Naive thymus-derived CD8-positive, alpha-beta T cell (primary cell): Measurements from ENCODE around the gene PLEKHG2. TPM values are rescaled to one million over a fixed set of nuclear protein-coding genes. Genes with fewer than 3 reads are reported as not detected.
A peak's percentile ranks its signal among the peaks of the same experiment; 100 is the strongest.

ENCODE experiments used
- ATAC-seq, 2 donors: fragments of 150-1000 bp; cut with Tn5 transposase in 1 of 2; sonication (Bioruptor Pico), chemical (Tn5 transposase) in 1 of 2; 1 replicate in 1 of 2; 2 replicates in 1 of 2; pipeline ENCODE4 v1.10.0; 2021; ENCODE audit warnings: mild to moderate bottlenecking in 2 of 2, moderate library complexity in 2 of 2
- POLR2A ChIA-PET: fragments of 350-600 bp; sonication (Branson Sonifier 250); formaldehyde crosslinking; loops from one replicate; lab custom pipeline; 2021; ENCODE audit warnings: antibody characterized with exemption; lab: Charles Lee
- DNase-seq, 10 donors: peaks; one replicate each; pipeline versions ENCODE4 v3.0.0 to v3.0.0-alpha.2; 2020 to 2022
- H3K27ac Mint-ChIP-seq, 10 donors: one replicate each; pipeline ENCODE4 v1.8.0; 2020 to 2022; ENCODE audit warnings: mild to moderate bottlenecking in 10 of 10, mixed read lengths in 10 of 10, moderate library complexity in 4 of 10, inconsistent platforms in 1 of 10
- H3K27me3 Mint-ChIP-seq, 5 donors: one replicate each; pipeline ENCODE4 v1.8.0; 2021 to 2022; ENCODE audit warnings: mixed read lengths in 5 of 5
- H3K36me3 Mint-ChIP-seq, 3 donors: one replicate each; pipeline ENCODE4 v1.8.0; 2020 to 2022; ENCODE audit warnings: mixed read lengths in 3 of 3, mild to moderate bottlenecking in 2 of 3, inconsistent platforms in 1 of 3
- H3K4me1 Mint-ChIP-seq, 4 donors: one replicate each; pipeline ENCODE4 v1.8.0; 2021 to 2022; ENCODE audit warnings: mixed read lengths in 4 of 4
- H3K4me3 Mint-ChIP-seq, 10 donors: one replicate each; pipeline ENCODE4 v1.8.0; 2020 to 2022; ENCODE audit warnings: mild to moderate bottlenecking in 10 of 10, mixed read lengths in 10 of 10, moderate library complexity in 6 of 10, inconsistent platforms in 1 of 10
- H3K9me3 Mint-ChIP-seq, 9 donors: one replicate each; pipeline ENCODE4 v1.8.0; 2020 to 2022; ENCODE audit warnings: mixed read lengths in 9 of 9, mild to moderate bottlenecking in 3 of 9, inconsistent platforms in 1 of 9, moderate library complexity in 1 of 9
- polyA plus RNA-seq, 3 donors: library from polyadenylated mRNA; unstranded; fragments of 300-500 nt; fragmentation: Illumina TruSeq; gene quantifications; one replicate each; pipeline ENCODE4 v1.2.3, GENCODE V29; 2021
- total RNA-seq, 8 experiments: library from RNA in 2 of 8; stranded (reverse) in 2 of 8; gene quantifications; one replicate each; pipeline ENCODE4 v1.2.3 and lab custom pipeline; 2021 to 2026

PLEKHG2 gene
- total and polyA plus RNA-seq, 5 experiments from 2014 or later = 4.2 to 23.8 (median 5.0) TPM

- Mint-ChIP-seq H3K27me3 (no peaks in the 10 kb centered on the region), H3K4me3 (no peak overlapping the region), H3K36me3 (peaks cover 0 to 26% (median 7%) of the 10 kb centered on the region in 3 donors), H3K27ac (peak overlapping the region in 2 of 10 donors; percentile 34 to 48), H3K4me1 (peaks cover 0 to 20% (median 15%) of the 10 kb centered on the region in 4 donors), H3K9me3 (no peaks in the 10 kb centered on the region)
- no peak for DNase-seq
- POLR2A ChIA-PET = interaction anchor here (0.8 to 1.1 kb wide), 3 partner anchors 9 to 20 kb away, joined by 3 to 4 read pairs (median 3); partner anchors contain the start of gene SUPT5H
- ATAC-seq = no peak
These were observed 16.0 kb downstream of the PLEKHG2 start for GRCh38 chr19:39428283-39429112.

GRCh38 chr19:39430675-39431593, 18.5 kb downstream of the PLEKHG2 start:
- peak overlapping the region in 5 of 10 donors; percentile 3 to 63 (median 53) for H3K27ac Mint-ChIP-seq
- POLR2A ChIA-PET = interaction anchor here (1.0 kb wide), 1 partner anchor 39 kb away, joined by 4 read pairs; no protein-coding TSS in a partner anchor
- peaks cover 12 to 42% (median 28%) of the 10 kb centered on the region in 4 donors for H3K4me1 Mint-ChIP-seq
- ATAC-seq (no peak), DNase-seq (no peak)
- H3K36me3 Mint-ChIP-seq = peaks cover 0 to 38% (median 12%) of the 10 kb centered on the region in 3 donors
- peak overlapping the region in 2 of 10 donors; percentile 28 to 48 for H3K4me3 Mint-ChIP-seq
- H3K9me3 Mint-ChIP-seq = no peaks in the 10 kb centered on the region
- H3K27me3 Mint-ChIP-seq = peaks cover 0 to 3% (median 0%) of the 10 kb centered on the region in 5 donors

GRCh38 chr19:39432677-39433025, 20.2 kb downstream of the PLEKHG2 start:
- Mint-ChIP-seq H3K27ac (peak overlapping the region in 7 of 10 donors; percentile 13 to 97 (median 51)), H3K4me1 (peaks cover 21 to 53% (median 40%) of the 10 kb centered on the region in 4 donors), H3K4me3 (peak overlapping the region in 3 of 10 donors; percentile 7 to 36 (median 26)), H3K27me3 (peaks cover 0 to 5% (median 0%) of the 10 kb centered on the region in 5 donors), H3K36me3 (peaks cover 0 to 38% (median 12%) of the 10 kb centered on the region in 3 donors), H3K9me3 (no peaks in the 10 kb centered on the region)
- POLR2A ChIA-PET = interaction anchor here (0.9 to 1.5 kb wide), 5 partner anchors 8 to 34 kb away, joined by 3 to 5 read pairs (median 4); partner anchors contain the start of genes PLEKHG2 and SUPT5H
- ATAC-seq (no peak), DNase-seq (no peak)

GRCh38 chr19:39433480-39434079, 21.1 kb downstream of the PLEKHG2 start:
- POLR2A ChIA-PET = interaction anchor here (0.7 to 3.4 kb wide), 6 partner anchors 12 to 42 kb away, joined by 3 to 91 read pairs (median 6); partner anchors contain the start of genes MED29, PAF1, PLEKHG2 and SUPT5H
- no peak for ATAC-seq
- peak overlapping the region in 9 of 10 donors; percentile 53 to 99 (median 77) for H3K27ac Mint-ChIP-seq
- H3K36me3 Mint-ChIP-seq = peaks cover 0 to 38% (median 12%) of the 10 kb centered on the region in 3 donors
- peaks cover 21 to 53% (median 40%) of the 10 kb centered on the region in 4 donors for H3K4me1 Mint-ChIP-seq
- no peak for DNase-seq
- H3K9me3 Mint-ChIP-seq = no peaks in the 10 kb centered on the region
- H3K4me3 Mint-ChIP-seq = peak overlapping the region; percentile 54 to 100 (median 100)
- H3K27me3 Mint-ChIP-seq = peaks cover 0 to 5% (median 0%) of the 10 kb centered on the region in 5 donors

GRCh38 chr19:39434123-39435076, 21.9 kb downstream of the PLEKHG2 start:
- no peak for ATAC-seq
- peak overlapping the region; percentile 95 to 100 (median 100) for H3K4me3 Mint-ChIP-seq
- H3K36me3 Mint-ChIP-seq = peaks cover 0 to 38% (median 12%) of the 10 kb centered on the region in 3 donors
- DNase-seq = no peak
- H3K9me3 Mint-ChIP-seq = no peaks in the 10 kb centered on the region
- POLR2A ChIA-PET = interaction anchor here (0.7 to 3.4 kb wide), 23 partner anchors 7 to 399 kb away, joined by 3 to 106 read pairs (median 9); partner anchors contain the start of genes DYRK1B, EID2, GMFG and MED29
- H3K27me3 Mint-ChIP-seq = peaks cover 0 to 5% (median 0%) of the 10 kb centered on the region in 5 donors
- H3K27ac Mint-ChIP-seq = peak overlapping the region; percentile 43 to 99 (median 98)
- peaks cover 21 to 53% (median 40%) of the 10 kb centered on the region in 4 donors for H3K4me1 Mint-ChIP-seq

GRCh38 chr19:39435499-39436349, 23.3 kb downstream of the PLEKHG2 start, which contains the start of gene RPS16:
Gene RPS16, minus strand, starts transcription at chr19:39435949. Its CDS starts 54 bp downstream, at chr19:39435895.
- DNase-seq (peak; percentile 97 to 99 (median 98)), ATAC-seq (peak; percentile 94 to 95)
- H3K27ac Mint-ChIP-seq = peak within 1 kb of the TSS; percentile 97 to 99 (median 98)
- peak within 1 kb of the TSS; percentile 95 to 100 (median 100) for H3K4me3 Mint-ChIP-seq
- H3K27me3 Mint-ChIP-seq = peaks cover 0 to 5% (median 0%) of the 10 kb centered on the region in 5 donors
- peaks cover 0 to 36% (median 12%) of the 10 kb centered on the region in 3 donors for H3K36me3 Mint-ChIP-seq
- no peaks in the 10 kb centered on the region for H3K9me3 Mint-ChIP-seq
- peaks cover 21 to 53% (median 40%) of the 10 kb centered on the region in 4 donors for H3K4me1 Mint-ChIP-seq
- POLR2A ChIA-PET = interaction anchor here (0.5 to 3.4 kb wide), 47 partner anchors 9 to 1828 kb away, joined by 3 to 106 read pairs (median 5); partner anchors contain the start of genes DLL3, DYRK1B, EID2 and EID2B

DNA sequence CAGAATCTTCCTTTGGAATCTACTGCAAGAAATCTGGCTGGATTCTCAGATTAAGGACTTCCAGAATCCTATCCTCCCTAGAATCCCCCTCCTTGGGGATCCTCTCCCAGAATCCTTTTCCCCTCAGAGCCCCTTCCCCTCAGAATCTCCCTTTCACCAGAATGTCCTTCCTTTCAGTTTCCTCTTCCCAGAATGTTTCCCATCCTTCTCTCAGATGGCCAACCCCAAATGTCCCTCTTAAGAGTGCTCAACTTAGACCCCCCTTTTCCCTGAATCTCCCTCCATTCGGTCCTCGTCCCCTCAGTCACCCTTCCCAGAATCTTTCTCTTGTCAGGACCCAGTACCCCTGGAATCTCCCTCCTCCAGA, 23.9 kb downstream of the PLEKHG2 start:
- Mint-ChIP-seq H3K4me3 (peak overlapping the region; percentile 95 to 100 (median 100)), H3K9me3 (no peaks in the 10 kb centered on the region), H3K27me3 (peaks cover 0 to 5% (median 0%) of the 10 kb centered on the region in 5 donors), H3K27ac (peak overlapping the region; percentile 97 to 99 (median 98)), H3K36me3 (peaks cover 0 to 30% (median 12%) of the 10 kb centered on the region in 3 donors), H3K4me1 (peaks cover 21 to 48% (median 38%) of the 10 kb centered on the region in 4 donors)
- POLR2A ChIA-PET = interaction anchor here (0.5 to 3.4 kb wide), 42 partner anchors 9 to 1827 kb away, joined by 3 to 106 read pairs (median 6); partner anchors contain the start of genes DLL3, DYRK1B, EID2 and EID2B
- no peak for DNase-seq
- no peak for ATAC-seq

DNA sequence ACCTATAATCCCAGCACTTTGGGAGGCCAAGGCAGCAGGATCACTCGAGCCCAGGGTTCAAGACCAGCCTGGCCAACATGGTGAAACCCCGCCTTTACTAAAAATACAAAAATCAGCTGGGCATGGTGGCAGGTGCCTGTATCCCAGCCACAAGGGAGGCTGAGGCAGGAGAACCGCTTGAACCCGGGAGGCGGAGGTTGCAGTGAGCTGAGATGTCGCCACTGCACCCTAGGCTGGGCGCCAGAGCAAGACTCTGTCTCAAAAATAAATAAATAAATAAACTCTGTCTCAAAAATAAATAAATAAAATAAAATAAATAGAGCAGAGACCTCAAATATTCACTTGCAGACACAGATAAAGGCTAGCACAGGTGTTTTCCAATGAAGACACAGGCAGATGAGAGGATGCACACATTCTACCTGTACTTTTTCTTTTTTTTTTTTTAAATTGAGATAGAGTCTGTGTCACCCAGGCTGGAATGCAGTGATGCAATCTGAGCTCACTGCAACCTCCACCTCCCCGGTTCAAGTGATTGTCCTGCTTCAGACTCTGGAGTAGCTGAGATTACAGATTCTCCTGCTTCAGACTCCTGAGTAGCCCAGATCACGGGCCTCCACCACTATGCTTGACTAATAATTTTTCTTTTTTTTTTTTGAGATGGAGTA, 25.9 kb downstream of the PLEKHG2 start:
- no peak overlapping the region for H3K27ac Mint-ChIP-seq
- H3K4me3 Mint-ChIP-seq = no peak overlapping the region
- H3K27me3 Mint-ChIP-seq = peaks cover 0 to 5% (median 0%) of the 10 kb centered on the region in 5 donors
- no peak for DNase-seq
- H3K36me3 Mint-ChIP-seq = peaks cover 0 to 18% (median 5%) of the 10 kb centered on the region in 3 donors
- POLR2A ChIA-PET = interaction anchor here (0.6 to 1.0 kb wide), 2 partner anchors 29 to 87 kb away, joined by 4 read pairs; no protein-coding TSS in a partner anchor
- H3K9me3 Mint-ChIP-seq = no peaks in the 10 kb centered on the region
- H3K4me1 Mint-ChIP-seq = peaks cover 21 to 39% (median 36%) of the 10 kb centered on the region in 4 donors
- ATAC-seq = no peak

DNA sequence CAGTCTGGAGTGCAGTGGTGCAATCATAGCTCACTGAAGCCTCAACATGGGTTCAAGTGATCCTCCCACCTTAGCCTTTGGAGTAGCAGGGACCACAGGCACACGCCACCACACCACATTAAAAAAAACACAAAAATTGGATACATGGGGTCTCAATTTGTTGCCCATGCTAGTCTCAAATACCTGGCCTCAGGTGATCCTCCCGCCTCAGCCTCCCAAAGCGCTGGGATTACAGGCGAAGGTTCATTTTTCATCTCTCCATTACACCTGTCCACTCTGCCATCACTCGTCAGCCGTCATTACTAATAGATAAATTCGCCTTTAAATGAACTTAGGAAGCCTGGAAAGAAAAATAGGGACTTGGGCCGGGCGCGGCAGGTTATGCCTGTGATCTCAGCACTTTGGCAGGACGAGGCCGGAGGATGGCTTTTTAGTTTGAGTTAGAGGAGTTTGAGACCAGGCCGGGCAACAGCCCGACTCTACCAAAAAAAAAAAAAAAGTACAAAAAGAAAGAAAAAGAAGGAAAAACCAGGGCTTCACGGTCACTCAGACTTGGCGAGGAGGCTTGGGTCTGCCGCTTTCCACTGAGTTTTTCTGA, 32.2 kb downstream of the PLEKHG2 start:
- no peaks in the 10 kb centered on the region for H3K27me3 Mint-ChIP-seq
- no peak for ATAC-seq
- H3K4me3 Mint-ChIP-seq = peak overlapping the region; percentile 92 to 100 (median 99)
- H3K27ac Mint-ChIP-seq = peak overlapping the region; percentile 96 to 100 (median 99)
- peak in 1 of 10 donors; percentile 20 for DNase-seq
- H3K9me3 Mint-ChIP-seq = no peaks in the 10 kb centered on the region
- H3K4me1 Mint-ChIP-seq = peaks cover 29 to 65% (median 51%) of the 10 kb centered on the region in 4 donors
- H3K36me3 Mint-ChIP-seq = peaks cover 3 to 29% (median 4%) of the 10 kb centered on the region in 3 donors
- POLR2A ChIA-PET = interaction anchor here (0.6 to 4.6 kb wide), 23 partner anchors 9 to 999 kb away, joined by 3 to 106 read pairs (median 4); partner anchors contain the start of genes EID2B, MED29, PAF1 and PLEKHG2
